ENCODE data around the gene TMCC1. TPM values are rescaled to one million over a fixed set of nuclear protein-coding genes. Genes with fewer than 3 reads are reported as not detected.
A peak's percentile ranks its signal among the peaks of the same experiment; 100 is the strongest.

The TMCC1 gene
- total RNA-seq, 1 donor from 2014 or later, result 16.7 TPM

- no peak for TF ChIP-seq CTCF (IDR thresholded peaks at IDR 0.05)
- no peak for TF ChIP-seq POLR2AphosphoS5 (IDR thresholded peaks at IDR 0.05; ENCODE audit: insufficient read depth in 1 of 2, low read depth in 1 of 2)
- intact Hi-C loops (cut with DNase I), result no loop called here
Measured at GRCh38 chr3:129600348-129600747, 293.2 kb downstream of the TMCC1 start.

GRCh38 chr3:129599607-129600006 lies 293.9 kb downstream of the TMCC1 start:
- H3K4me3 ChIP-seq, result no peak overlapping the region
- H3K4me1 ChIP-seq, result peaks cover 97% of the 10 kb centered on the region
- no peak for TF ChIP-seq POLR2AphosphoS5 (IDR thresholded peaks at IDR 0.05; ENCODE audit: insufficient read depth in 1 of 2, low read depth in 1 of 2)
- intact Hi-C loops (cut with DNase I), result no loop called here
- no peaks in the 10 kb centered on the region for H3K9me3 ChIP-seq
- no peak for DNase-seq (ENCODE audit: extremely low spot score in 2 of 2)
- peak overlapping the region; percentile 91 for H3K27ac ChIP-seq
- no peaks in the 10 kb centered on the region for H3K36me3 ChIP-seq
- H3K27me3 ChIP-seq, result no peaks in the 10 kb centered on the region

More at GRCh38 chr3:129600348-129600747, 293.2 kb downstream of the TMCC1 start:
- Histone ChIP-seq H3K27me3 (no peaks in the 10 kb centered on the region), H3K27ac (peak overlapping the region; percentile 91), H3K36me3 (no peaks in the 10 kb centered on the region), H3K4me1 (peaks cover 91% of the 10 kb centered on the region), H3K4me3 (no peak overlapping the region), H3K9me3 (no peaks in the 10 kb centered on the region)
- no peak for DNase-seq (ENCODE audit: extremely low spot score in 2 of 2)

- intact Hi-C loops (cut with DNase I), result no loop called here
- no peak overlapping the region for H3K4me3 ChIP-seq
- peaks cover 97% of the 10 kb centered on the region for H3K4me1 ChIP-seq
Measured at GRCh38 chr3:129599073-129599472, 294.4 kb downstream of the TMCC1 start.

GRCh38 chr3:129598484-129598883 lies 295.0 kb downstream of the TMCC1 start:
- no peaks in the 10 kb centered on the region for H3K9me3 ChIP-seq
- TF ChIP-seq POLR2A (IDR thresholded peaks at IDR 0.05) (no peak), CTCF (IDR thresholded peaks at IDR 0.05) (no peak), POLR2AphosphoS5 (IDR thresholded peaks at IDR 0.05; ENCODE audit: insufficient read depth in 1 of 2, low read depth in 1 of 2) (no peak)
- no peak for DNase-seq (ENCODE audit: extremely low spot score in 2 of 2)
- H3K27me3 ChIP-seq, result no peaks in the 10 kb centered on the region
- H3K27ac ChIP-seq, result peak overlapping the region; percentile 91
- peaks cover 97% of the 10 kb centered on the region for H3K4me1 ChIP-seq
- intact Hi-C loops (cut with DNase I), result no loop called here
- H3K36me3 ChIP-seq, result no peaks in the 10 kb centered on the region
- H3K4me3 ChIP-seq, result no peak overlapping the region

More at GRCh38 chr3:129599073-129599472, 294.4 kb downstream of the TMCC1 start:
- Histone ChIP-seq H3K9me3 (no peaks in the 10 kb centered on the region), H3K27ac (peak overlapping the region; percentile 91), H3K27me3 (no peaks in the 10 kb centered on the region), H3K36me3 (no peaks in the 10 kb centered on the region)
- peak in 1 of 2 donors; percentile 24 for TF ChIP-seq POLR2AphosphoS5 (IDR thresholded peaks at IDR 0.05; ENCODE audit: insufficient read depth in 1 of 2, low read depth in 1 of 2)
- TF ChIP-seq CTCF (IDR thresholded peaks at IDR 0.05), result no peak
- no peak for TF ChIP-seq POLR2A (IDR thresholded peaks at IDR 0.05)
- DNase-seq (ENCODE audit: extremely low spot score in 2 of 2), result no peak

- H3K27me3 ChIP-seq, result no peaks in the 10 kb centered on the region
- no peak for TF ChIP-seq POLR2A (IDR thresholded peaks at IDR 0.05)
- TF ChIP-seq CTCF (IDR thresholded peaks at IDR 0.05), result no peak
- no peak for TF ChIP-seq POLR2AphosphoS5 (IDR thresholded peaks at IDR 0.05; ENCODE audit: insufficient read depth in 1 of 2, low read depth in 1 of 2)
- no peak for DNase-seq (ENCODE audit: extremely low spot score in 2 of 2)
- H3K4me1 ChIP-seq, result peaks cover 98% of the 10 kb centered on the region
- peak overlapping the region; percentile 91 for H3K27ac ChIP-seq
- intact Hi-C loops (cut with DNase I), result no loop called here
- peak overlapping the region; percentile 4 to 32 for H3K4me3 ChIP-seq
- H3K9me3 ChIP-seq, result no peaks in the 10 kb centered on the region
- H3K36me3 ChIP-seq, result no peaks in the 10 kb centered on the region
Measured at GRCh38 chr3:129598000-129598381, 295.5 kb downstream of the TMCC1 start.

Small RNA genes lying within 50 kb of the gene (small RNA-seq; reads per million reads assigned to genes)
- gene RF00026 (not detected), gene RNY3P13 (not detected)

Other genes with a start within 250 kb of the TMCC1 start
- 1.2 TPM for gene TRH, start 81.0 kb upstream of the TMCC1 start, total RNA-seq
- not detected for gene ALG1L2, start 188.1 kb upstream of the TMCC1 start, total RNA-seq